ENCODE data around the gene DSTN. TPM values are rescaled to one million over a fixed set of nuclear protein-coding genes. Genes with fewer than 3 reads are reported as not detected.

Gene DSTN
- total and polyA plus RNA-seq, 2 experiments from 2014 or later, result 162 to 459 TPM

DNA sequence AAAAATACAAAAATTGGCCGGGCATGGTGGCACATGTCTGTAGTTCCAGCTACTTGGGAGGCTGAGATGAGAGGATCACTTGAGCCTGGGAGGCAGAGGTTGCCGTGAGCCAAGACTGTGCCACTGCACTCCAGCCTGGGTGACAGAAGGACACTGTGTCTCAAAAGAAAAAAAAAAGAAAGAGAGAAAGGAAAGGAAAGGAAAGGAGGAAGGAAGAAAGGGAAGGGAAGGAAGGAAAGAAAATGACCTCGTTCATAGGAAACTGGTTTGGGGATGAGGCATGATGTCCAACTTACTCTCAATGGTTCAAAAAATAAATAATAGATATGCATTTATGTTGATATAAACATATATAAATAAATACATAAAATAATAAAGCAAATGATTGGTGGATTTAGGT lies 31.9 kb upstream of the DSTN start:
- Mint-ChIP-seq H3K36me3 (ENCODE audit: low read depth) (peaks cover 3% of the 10 kb centered on the region; the same call in 2 of the 3 replicates), H3K27me3 (ENCODE audit: insufficient read depth, low read depth, poor library complexity) (peaks cover 6% of the 10 kb centered on the region), H3K4me3 (no peak overlapping the region), H3K9me3 (peaks cover 4% of the 10 kb centered on the region; the same call in 2 of the 3 replicates), H3K27ac (no peak overlapping the region), H3K4me1 (peaks cover 18% of the 10 kb centered on the region)
- H3K27ac ChIP-seq (ENCODE audit: low read depth), result no peak overlapping the region
- no peaks in the 10 kb centered on the region for H4K20me1 ChIP-seq (replicated peaks; ENCODE audit: insufficient read depth)
- ATAC-seq (no peak), DNase-seq (ENCODE audit: low spot score) (no peak)
- H3F3A ChIP-seq (replicated peaks; ENCODE audit: low read depth), result peaks cover 4% of the 10 kb centered on the region; the same call in 1 of the 2 replicates
- H3K79me2 ChIP-seq (replicated peaks; ENCODE audit: insufficient read depth), result no peaks in the 10 kb centered on the region
- H3K4me1 ChIP-seq (ENCODE audit: insufficient read depth), result peaks cover 6% of the 10 kb centered on the region
- no peak for TF ChIP-seq ZNF331 (CRISPR knock-in tag; IDR thresholded peaks at IDR 0.05; ENCODE audit: low read depth)
- no peak for TF ChIP-seq EZH2phosphoT487 (IDR thresholded peaks at IDR 0.05; ENCODE audit: unreplicated experiment)
- no peak for TF ChIP-seq STAT1 (IDR thresholded peaks at IDR 0.05; ENCODE audit: unreplicated experiment)
- no peak for TF ChIP-seq POLR2AphosphoS5 (IDR thresholded peaks at IDR 0.05; ENCODE audit: low read depth)
- no peak for TF ChIP-seq ZNF114 (CRISPR knock-in tag; IDR thresholded peaks at IDR 0.05)
- TF ChIP-seq, protein P1, sequence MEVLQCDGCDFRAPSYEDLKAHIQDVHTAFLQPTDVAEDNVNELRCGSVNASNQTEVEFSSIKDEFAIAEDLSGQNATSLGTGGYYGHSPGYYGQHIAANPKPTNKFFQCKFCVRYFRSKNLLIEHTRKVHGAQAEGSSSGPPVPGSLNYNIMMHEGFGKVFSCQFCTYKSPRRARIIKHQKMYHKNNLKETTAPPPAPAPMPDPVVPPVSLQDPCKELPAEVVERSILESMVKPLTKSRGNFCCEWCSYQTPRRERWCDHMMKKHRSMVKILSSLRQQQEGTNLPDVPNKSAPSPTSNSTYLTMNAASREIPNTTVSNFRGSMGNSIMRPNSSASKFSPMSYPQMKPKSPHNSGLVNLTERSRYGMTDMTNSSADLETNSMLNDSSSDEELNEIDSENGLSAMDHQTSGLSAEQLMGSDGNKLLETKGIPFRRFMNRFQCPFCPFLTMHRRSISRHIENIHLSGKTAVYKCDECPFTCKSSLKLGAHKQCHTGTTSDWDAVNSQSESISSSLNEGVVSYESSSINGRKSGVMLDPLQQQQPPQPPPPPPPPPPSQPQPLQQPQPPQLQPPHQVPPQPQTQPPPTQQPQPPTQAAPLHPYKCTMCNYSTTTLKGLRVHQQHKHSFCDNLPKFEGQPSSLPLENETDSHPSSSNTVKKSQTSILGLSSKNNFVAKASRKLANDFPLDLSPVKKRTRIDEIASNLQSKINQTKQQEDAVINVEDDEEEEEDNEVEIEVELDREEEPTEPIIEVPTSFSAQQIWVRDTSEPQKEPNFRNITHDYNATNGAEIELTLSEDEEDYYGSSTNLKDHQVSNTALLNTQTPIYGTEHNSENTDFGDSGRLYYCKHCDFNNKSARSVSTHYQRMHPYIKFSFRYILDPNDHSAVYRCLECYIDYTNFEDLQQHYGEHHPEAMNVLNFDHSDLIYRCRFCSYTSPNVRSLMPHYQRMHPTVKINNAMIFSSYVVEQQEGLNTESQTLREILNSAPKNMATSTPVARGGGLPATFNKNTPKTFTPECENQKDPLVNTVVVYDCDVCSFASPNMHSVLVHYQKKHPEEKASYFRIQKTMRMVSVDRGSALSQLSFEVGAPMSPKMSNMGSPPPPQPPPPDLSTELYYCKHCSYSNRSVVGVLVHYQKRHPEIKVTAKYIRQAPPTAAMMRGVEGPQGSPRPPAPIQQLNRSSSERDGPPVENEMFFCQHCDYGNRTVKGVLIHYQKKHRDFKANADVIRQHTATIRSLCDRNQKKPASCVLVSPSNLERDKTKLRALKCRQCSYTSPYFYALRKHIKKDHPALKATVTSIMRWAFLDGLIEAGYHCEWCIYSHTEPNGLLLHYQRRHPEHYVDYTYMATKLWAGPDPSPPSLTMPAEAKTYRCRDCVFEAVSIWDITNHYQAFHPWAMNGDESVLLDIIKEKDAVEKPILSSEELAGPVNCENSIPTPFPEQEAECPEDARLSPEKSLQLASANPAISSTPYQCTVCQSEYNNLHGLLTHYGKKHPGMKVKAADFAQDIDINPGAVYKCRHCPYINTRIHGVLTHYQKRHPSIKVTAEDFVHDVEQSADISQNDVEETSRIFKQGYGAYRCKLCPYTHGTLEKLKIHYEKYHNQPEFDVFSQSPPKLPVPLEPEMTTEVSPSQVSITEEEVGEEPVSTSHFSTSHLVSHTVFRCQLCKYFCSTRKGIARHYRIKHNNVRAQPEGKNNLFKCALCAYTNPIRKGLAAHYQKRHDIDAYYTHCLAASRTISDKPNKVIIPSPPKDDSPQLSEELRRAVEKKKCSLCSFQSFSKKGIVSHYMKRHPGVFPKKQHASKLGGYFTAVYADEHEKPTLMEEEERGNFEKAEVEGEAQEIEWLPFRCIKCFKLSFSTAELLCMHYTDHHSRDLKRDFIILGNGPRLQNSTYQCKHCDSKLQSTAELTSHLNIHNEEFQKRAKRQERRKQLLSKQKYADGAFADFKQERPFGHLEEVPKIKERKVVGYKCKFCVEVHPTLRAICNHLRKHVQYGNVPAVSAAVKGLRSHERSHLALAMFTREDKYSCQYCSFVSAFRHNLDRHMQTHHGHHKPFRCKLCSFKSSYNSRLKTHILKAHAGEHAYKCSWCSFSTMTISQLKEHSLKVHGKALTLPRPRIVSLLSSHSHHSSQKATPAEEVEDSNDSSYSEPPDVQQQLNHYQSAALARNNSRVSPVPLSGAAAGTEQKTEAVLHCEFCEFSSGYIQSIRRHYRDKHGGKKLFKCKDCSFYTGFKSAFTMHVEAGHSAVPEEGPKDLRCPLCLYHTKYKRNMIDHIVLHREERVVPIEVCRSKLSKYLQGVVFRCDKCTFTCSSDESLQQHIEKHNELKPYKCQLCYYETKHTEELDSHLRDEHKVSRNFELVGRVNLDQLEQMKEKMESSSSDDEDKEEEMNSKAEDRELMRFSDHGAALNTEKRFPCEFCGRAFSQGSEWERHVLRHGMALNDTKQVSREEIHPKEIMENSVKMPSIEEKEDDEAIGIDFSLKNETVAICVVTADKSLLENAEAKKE (CRISPR knock-in tag; IDR thresholded peaks at IDR 0.05), result no peak
- TF ChIP-seq CREB1 (CRISPR knock-in tag; IDR thresholded peaks at IDR 0.05; ENCODE audit: low read depth), result no peak
- no peaks in the 10 kb centered on the region for H3K36me3 ChIP-seq (ENCODE audit: insufficient read depth)
- H3K9me2 ChIP-seq (ENCODE audit: insufficient read depth), result no peaks in the 10 kb centered on the region
- H3K27me3 ChIP-seq (ENCODE audit: insufficient read depth), result no peaks in the 10 kb centered on the region
- H2AFZ ChIP-seq, result no peak overlapping the region
- no peak overlapping the region for H3K4me2 ChIP-seq
- H3K4me3 ChIP-seq, result no peak overlapping the region

Data from GM23338 (cell line).